Measurements from ENCODE around the gene TXNDC5. TPM values are rescaled to one million over a fixed set of nuclear protein-coding genes. Genes with fewer than 3 reads are reported as not detected.

TXNDC5 gene
- total RNA-seq, 4 donors from 2014 or later, result 17.2 to 217 (median 65.2) TPM

GRCh38 chr6:7883381-7883780 is 27.2 kb downstream of the TXNDC5 start:
- H3K36me3 ChIP-seq, result peaks cover 0 to 48% (median 18%) of the 10 kb centered on the region in 4 donors
- DNase-seq, result no peak
- TF ChIP-seq POLR2A (IDR thresholded peaks at IDR 0.05) (no peak), CTCF (IDR thresholded peaks at IDR 0.05) (no peak), POLR2AphosphoS5 (IDR thresholded peaks at IDR 0.05) (no peak), EP300 (IDR thresholded peaks at IDR 0.05; ENCODE audit: low read depth) (no peak)

GRCh38 chr6:7882505-7883257 is 27.9 kb downstream of the TXNDC5 start:
- intact Hi-C loops (cut with DNase I; ENCODE audit: low total_unique reads) (no loop called here), in situ Hi-C loops (cut with MboI; ENCODE audit: low pct_ligation_motif_present in 1 of 4, low pct_unique_long_range_greater_than_20kb in 1 of 4, low sequenced_read_pairs in 3 of 4) (no loop called here)
- H3K27me3 ChIP-seq, result no peaks in the 10 kb centered on the region
- no peaks in the 10 kb centered on the region for H3K9me3 ChIP-seq
- TF ChIP-seq CTCF (IDR thresholded peaks at IDR 0.05), result no peak
- no peak for TF ChIP-seq POLR2A (IDR thresholded peaks at IDR 0.05)
- no peak for TF ChIP-seq POLR2AphosphoS5 (IDR thresholded peaks at IDR 0.05)
- TF ChIP-seq EP300 (IDR thresholded peaks at IDR 0.05; ENCODE audit: low read depth), result no peak
- H3K4me3 ChIP-seq, result no peak overlapping the region
- no peak for DNase-seq
- H3K27ac ChIP-seq, result no peak overlapping the region
- 86 to 88% methylated on average over 10 to 19 of the region's 19 CpGs for whole genome bisulfite sequencing, 2 donors (ENCODE audit: low coverage in 1 of 2)
- H3K36me3 ChIP-seq, result peaks cover 0 to 43% (median 18%) of the 10 kb centered on the region in 4 donors
- H3K4me1 ChIP-seq, result no peaks in the 10 kb centered on the region

More at GRCh38 chr6:7883381-7883780, 27.2 kb downstream of the TXNDC5 start:
- intact Hi-C loops (cut with DNase I; ENCODE audit: low total_unique reads), result no loop called here
- Histone ChIP-seq H3K4me3 (no peak overlapping the region), H3K27ac (no peak overlapping the region), H3K9me3 (no peaks in the 10 kb centered on the region), H3K4me1 (no peaks in the 10 kb centered on the region), H3K27me3 (no peaks in the 10 kb centered on the region)
- in situ Hi-C loops (cut with MboI; ENCODE audit: low pct_ligation_motif_present in 1 of 4, low pct_unique_long_range_greater_than_20kb in 1 of 4, low sequenced_read_pairs in 3 of 4), result no loop called here
- 90 to 100% methylated on average over 2 to 8 of the region's 8 CpGs for WGBS, 2 donors (ENCODE audit: low coverage in 1 of 2)

- H3K36me3 ChIP-seq, result peaks cover 0 to 43% (median 18%) of the 10 kb centered on the region in 4 donors
- in situ Hi-C loops (cut with MboI; ENCODE audit: low pct_ligation_motif_present in 1 of 4, low pct_unique_long_range_greater_than_20kb in 1 of 4, low sequenced_read_pairs in 3 of 4), result no loop called here
- no peak overlapping the region for H3K4me3 ChIP-seq
- no peaks in the 10 kb centered on the region for H3K4me1 ChIP-seq
- intact Hi-C loops (cut with DNase I; ENCODE audit: low total_unique reads), result no loop called here
- H3K9me3 ChIP-seq, result no peaks in the 10 kb centered on the region
- WGBS, 2 donors (ENCODE audit: low coverage in 1 of 2), result 89 to 100% methylated on average over 1 to 8 of the region's 8 CpGs
- no peak overlapping the region for H3K27ac ChIP-seq
- H3K27me3 ChIP-seq, result no peaks in the 10 kb centered on the region
- TF ChIP-seq EP300 (IDR thresholded peaks at IDR 0.05; ENCODE audit: low read depth), result no peak
- no peak for TF ChIP-seq POLR2AphosphoS5 (IDR thresholded peaks at IDR 0.05)
- no peak for TF ChIP-seq POLR2A (IDR thresholded peaks at IDR 0.05)
- TF ChIP-seq CTCF (IDR thresholded peaks at IDR 0.05), result no peak
- no peak for DNase-seq
Measured at GRCh38 chr6:7881765-7882500, 28.7 kb downstream of the TXNDC5 start.

- Histone ChIP-seq H3K27me3 (no peaks in the 10 kb centered on the region), H3K4me3 (no peak overlapping the region), H3K4me1 (no peaks in the 10 kb centered on the region), H3K27ac (no peak overlapping the region), H3K9me3 (no peaks in the 10 kb centered on the region), H3K36me3 (peaks cover 0 to 43% (median 17%) of the 10 kb centered on the region in 4 donors)
- intact Hi-C loops (cut with DNase I; ENCODE audit: low total_unique reads) (no loop called here), in situ Hi-C loops (cut with MboI; ENCODE audit: low pct_ligation_motif_present in 1 of 4, low pct_unique_long_range_greater_than_20kb in 1 of 4, low sequenced_read_pairs in 3 of 4) (no loop called here)
- TF ChIP-seq CTCF (IDR thresholded peaks at IDR 0.05) (no peak), POLR2A (IDR thresholded peaks at IDR 0.05) (no peak), EP300 (IDR thresholded peaks at IDR 0.05; ENCODE audit: low read depth) (no peak), POLR2AphosphoS5 (IDR thresholded peaks at IDR 0.05) (no peak)
- no peak for DNase-seq
- WGBS, 2 donors (ENCODE audit: low coverage in 1 of 2), result 88 to 90% methylated on average over 6 to 9 of the region's 9 CpGs
Measured at GRCh38 chr6:7880718-7881107, 29.9 kb downstream of the TXNDC5 start.

All from transverse colon (tissue), 4 donors.